GM18867 (cell line): ENCODE results near the gene CRYBG3.

Source experiments
- ATAC-seq: cut with Tn5 transposase; IDR thresholded peaks from one replicate; pipeline ENCODE4 v1.9.1; 2021; ENCODE audit warnings: mild to moderate bottlenecking, moderate library complexity; ENCODE audit not compliant: unreplicated experiment

The CRYBG3 gene

GRCh38 chr3:97970956-97971620 lies 149.3 kb downstream of the CRYBG3 start:
- ATAC-seq, result no peak

- peak; percentile 91 for ATAC-seq
Observed at GRCh38 chr3:97971679-97972567, 150.1 kb downstream of the CRYBG3 start, which contains the start of gene RIOX2. Gene RIOX2 (minus strand): TSS chr3:97972431. CDS start chr3:97967593, 4,838 bp downstream.

GRCh38 chr3:97972976-97973375 lies 151.2 kb downstream of the CRYBG3 start:
- no peak for ATAC-seq

- ATAC-seq, result no peak
Observed at GRCh38 chr3:97974996-97975395, 153.2 kb downstream of the CRYBG3 start.

- no peak for ATAC-seq
Observed at GRCh38 chr3:97975466-97975865, 153.7 kb downstream of the CRYBG3 start.

- no peak for ATAC-seq
Observed at GRCh38 chr3:97979610-97980009, 157.8 kb downstream of the CRYBG3 start.

- ATAC-seq, result no peak
Observed at GRCh38 chr3:97981886-97982285, 160.1 kb downstream of the CRYBG3 start.

- no peak for ATAC-seq
Observed at GRCh38 chr3:97983933-97984491, 162.2 kb downstream of the CRYBG3 start.

GRCh38 chr3:97987306-97987705 lies 165.5 kb downstream of the CRYBG3 start:
- no peak for ATAC-seq

- no peak for ATAC-seq
Observed at GRCh38 chr3:97988784-97989568, 167.2 kb downstream of the CRYBG3 start.

- ATAC-seq, result no peak
Observed at GRCh38 chr3:97990624-97991292, 168.9 kb downstream of the CRYBG3 start.

GRCh38 chr3:97991293-97991682 lies 169.5 kb downstream of the CRYBG3 start:
- no peak for ATAC-seq

- no peak for ATAC-seq
Observed at GRCh38 chr3:97992547-97993173, 170.8 kb downstream of the CRYBG3 start.

GRCh38 chr3:97993526-97993925 lies 171.7 kb downstream of the CRYBG3 start:
- ATAC-seq, result no peak

GRCh38 chr3:97994328-97994945 lies 172.6 kb downstream of the CRYBG3 start:
- ATAC-seq, result no peak
